ENCODE data around the gene CPNE5. TPM values are rescaled to one million over a fixed set of nuclear protein-coding genes. Genes with fewer than 3 reads are reported as not detected.

Gene CPNE5
- total RNA-seq, 2 experiments from 2014 or later: 0.79 to 0.94 TPM

DNA sequence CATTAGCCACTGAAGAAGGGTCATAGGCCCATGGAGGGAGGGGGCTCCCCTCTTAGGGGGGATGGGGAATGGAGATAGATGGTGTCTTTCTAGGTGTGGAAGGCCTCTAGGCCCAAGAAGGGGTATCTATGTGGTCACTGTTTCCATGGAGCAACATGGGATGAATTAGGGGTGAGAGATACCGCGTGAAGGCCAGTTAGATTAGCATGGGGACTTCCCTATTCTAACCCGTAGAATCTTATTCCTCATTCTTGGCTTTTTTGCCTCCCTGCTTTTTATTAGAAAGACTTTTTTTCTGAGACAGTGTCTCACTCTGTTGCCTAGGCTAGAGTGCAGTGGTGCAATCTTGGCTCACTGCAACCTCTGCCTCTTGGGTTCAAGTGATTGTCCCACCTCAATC, 138.4 kb downstream of the CPNE5 start:
- ATAC-seq (no peak), DNase-seq (no peak)
- CTCF ChIA-PET: interaction anchor here (1.4 kb wide), 1 partner anchor 20 kb away, joined by 3 read pairs; no protein-coding TSS in a partner anchor
- no peaks in the 10 kb centered on the region for H3K9me3 Mint-ChIP-seq (ENCODE audit: low read depth)
- H3K27ac Mint-ChIP-seq: no peak overlapping the region
- peaks cover 2% of the 10 kb centered on the region for H3K36me3 Mint-ChIP-seq
- peaks cover 20% of the 10 kb centered on the region for H3K4me1 Mint-ChIP-seq
- H3K4me3 Mint-ChIP-seq: no peak overlapping the region
- peaks cover 6% of the 10 kb centered on the region for H3K27me3 Mint-ChIP-seq

DNA sequence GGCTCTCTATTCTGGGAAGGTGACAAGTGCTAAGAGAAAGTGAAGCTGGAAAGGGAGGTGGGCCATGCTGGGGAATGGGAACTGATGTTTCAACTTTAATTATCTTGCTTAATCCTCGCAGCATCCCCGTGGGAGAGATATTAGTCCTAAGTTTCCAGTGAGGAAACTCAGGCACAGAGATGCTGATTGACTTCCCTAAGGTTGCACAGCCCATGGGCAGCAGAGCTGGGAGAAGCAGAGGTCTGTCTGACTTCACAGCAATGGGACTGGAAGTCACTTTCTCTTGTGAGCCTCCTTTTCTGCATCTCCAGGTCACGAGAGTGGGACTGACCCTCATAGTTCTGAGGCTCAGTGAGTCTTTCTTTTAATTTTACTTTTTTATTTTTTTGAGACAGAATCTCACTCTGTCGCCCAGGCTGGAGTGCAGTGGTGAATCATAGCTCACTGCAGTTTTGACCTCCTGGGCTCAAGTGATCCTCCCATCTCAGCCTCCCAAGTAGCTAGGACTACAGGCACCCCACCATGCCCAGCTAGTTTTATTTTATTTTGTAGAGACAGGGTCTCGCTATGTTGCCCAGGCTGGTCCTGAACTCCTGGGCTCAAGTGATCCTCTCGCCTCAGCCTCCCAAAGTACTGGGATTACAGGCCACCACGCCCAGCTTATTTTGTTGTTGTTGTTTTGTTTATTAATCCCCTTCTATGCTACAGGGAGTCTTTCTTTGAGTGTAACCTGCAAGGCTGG, 139.0 kb downstream of the CPNE5 start:
- CTCF ChIA-PET: interaction anchor here (1.4 kb wide), 1 partner anchor 20 kb away, joined by 3 read pairs; no protein-coding TSS in a partner anchor

DNA sequence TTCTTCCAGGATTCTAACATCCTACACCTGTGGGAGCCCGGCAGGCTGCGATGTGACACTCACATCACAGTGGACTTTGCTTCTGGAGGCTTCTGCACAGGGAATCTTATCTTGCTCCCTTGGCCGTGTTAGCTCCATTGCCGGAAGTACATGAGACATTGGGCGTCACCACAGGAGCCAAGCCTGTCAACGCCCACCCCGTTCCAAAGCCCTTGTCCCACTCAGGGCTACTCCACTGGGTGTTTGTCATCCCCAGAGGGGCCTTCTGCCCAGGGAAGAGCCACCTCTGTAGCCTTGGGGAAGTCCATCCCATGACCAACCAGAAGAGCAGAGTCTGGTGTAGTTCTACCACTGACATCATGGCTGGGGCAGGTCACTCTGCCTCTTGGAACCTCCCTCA, 139.9 kb downstream of the CPNE5 start:
- ATAC-seq: no peak
- H3K4me3 Mint-ChIP-seq: no peak overlapping the region
- peaks cover 6% of the 10 kb centered on the region for H3K27me3 Mint-ChIP-seq
- H3K27ac Mint-ChIP-seq: no peak overlapping the region
- CTCF ChIA-PET: interaction anchor here (1.4 kb wide), 1 partner anchor 19 kb away, joined by 3 read pairs; no protein-coding TSS in a partner anchor
- DNase-seq: no peak
- no peaks in the 10 kb centered on the region for H3K9me3 Mint-ChIP-seq (ENCODE audit: low read depth)
- peaks cover 2% of the 10 kb centered on the region for H3K36me3 Mint-ChIP-seq
- peaks cover 30% of the 10 kb centered on the region for H3K4me1 Mint-ChIP-seq

More for the DNA sequence above, 139.0 kb downstream of the CPNE5 start:
- ATAC-seq: no peak
- H3K36me3 Mint-ChIP-seq: peaks cover 2% of the 10 kb centered on the region
- DNase-seq: no peak
- no peaks in the 10 kb centered on the region for H3K9me3 Mint-ChIP-seq (ENCODE audit: low read depth)
- peaks cover 25% of the 10 kb centered on the region for H3K4me1 Mint-ChIP-seq
- H3K27ac Mint-ChIP-seq: no peak overlapping the region
- H3K4me3 Mint-ChIP-seq: no peak overlapping the region
- peaks cover 6% of the 10 kb centered on the region for H3K27me3 Mint-ChIP-seq

DNA sequence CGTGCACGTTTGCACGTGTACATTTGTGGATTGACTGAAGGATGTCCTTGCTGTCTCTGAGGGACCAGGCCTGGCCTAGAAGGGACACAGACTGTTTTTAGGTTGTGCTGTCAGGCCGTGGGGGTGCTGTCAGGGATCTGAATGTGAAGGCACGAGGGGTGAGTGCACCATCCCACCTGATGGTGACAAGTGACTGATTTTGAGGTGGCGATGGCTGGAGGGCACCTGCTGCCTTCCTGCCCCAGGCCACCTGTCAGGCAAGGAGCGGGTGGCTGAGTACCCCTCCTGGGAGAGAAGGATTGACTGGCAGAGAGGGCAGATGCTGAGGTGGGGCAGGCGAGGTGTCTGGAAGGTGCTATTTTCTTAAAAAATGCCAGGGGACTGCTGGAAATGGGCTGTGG, 140.4 kb downstream of the CPNE5 start:
- Mint-ChIP-seq H3K4me3 (no peak overlapping the region), H3K27ac (no peak overlapping the region), H3K36me3 (peaks cover 2% of the 10 kb centered on the region), H3K27me3 (peaks cover 5% of the 10 kb centered on the region), H3K4me1 (peaks cover 30% of the 10 kb centered on the region), H3K9me3 (ENCODE audit: low read depth) (no peaks in the 10 kb centered on the region)
- DNase-seq (no peak), ATAC-seq (no peak)
- CTCF ChIA-PET: interaction anchor here (1.7 kb wide), 1 partner anchor 84 kb away, joined by 5 read pairs; no protein-coding TSS in a partner anchor

DNA sequence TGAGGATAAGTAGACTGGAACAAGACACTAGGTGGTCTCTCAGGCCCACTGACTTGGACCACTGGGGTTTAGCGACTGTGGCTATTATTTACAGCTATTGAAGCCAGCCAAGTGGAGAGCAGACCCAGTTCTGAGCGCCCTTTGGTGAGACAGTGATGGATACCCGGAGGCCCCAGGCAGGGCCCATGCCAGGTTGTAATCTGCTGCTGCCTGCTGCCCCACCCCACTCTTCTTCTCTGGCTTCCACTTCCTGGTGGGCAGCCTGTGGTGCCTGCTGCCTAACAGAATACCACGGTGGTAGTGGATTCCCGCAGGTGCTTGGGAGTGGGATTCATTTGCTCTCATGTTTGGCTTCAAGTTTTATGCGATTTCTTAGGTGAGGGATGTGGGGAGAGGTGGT, 141.0 kb downstream of the CPNE5 start:
- H3K4me3 Mint-ChIP-seq: no peak overlapping the region
- CTCF ChIA-PET: interaction anchor here (1.4 to 1.7 kb wide), 2 partner anchors 15 to 83 kb away, joined by 3 to 5 read pairs; no protein-coding TSS in a partner anchor
- peaks cover 2% of the 10 kb centered on the region for H3K36me3 Mint-ChIP-seq
- peaks cover 35% of the 10 kb centered on the region for H3K4me1 Mint-ChIP-seq
- H3K27me3 Mint-ChIP-seq: no peaks in the 10 kb centered on the region
- no peaks in the 10 kb centered on the region for H3K9me3 Mint-ChIP-seq (ENCODE audit: low read depth)
- no peak overlapping the region for H3K27ac Mint-ChIP-seq
- ATAC-seq: no peak
- no peak for DNase-seq

DNA sequence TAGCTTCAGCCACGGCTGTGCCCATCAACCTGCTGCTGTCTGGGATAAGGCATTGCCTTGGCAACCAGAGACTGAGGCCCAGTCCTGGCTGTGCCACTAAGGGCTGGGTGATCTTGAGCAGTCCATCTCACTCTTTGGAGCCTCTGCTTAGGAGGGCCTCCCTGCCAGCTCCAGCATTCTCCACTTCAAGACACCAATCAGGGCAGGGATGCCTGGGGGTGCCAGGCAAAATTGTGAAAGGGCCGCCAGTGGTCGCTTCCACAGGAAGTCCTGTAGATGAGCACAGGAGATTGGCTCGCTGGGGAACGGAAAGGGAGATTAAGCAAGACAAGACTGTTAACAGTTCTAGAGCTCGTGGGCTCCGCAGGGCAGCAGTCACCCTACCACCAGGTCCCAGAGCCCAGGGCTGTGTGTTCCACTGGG, 141.8 kb downstream of the CPNE5 start, which contains the start of gene RAB44:
RAB44 (plus strand) TSS at position 346 of the 423 bp plus-strand sequence. CDS start 6,410 bp downstream, outside the sequence.
- no peak within 1 kb of the TSS for H3K4me3 Mint-ChIP-seq
- DNase-seq (no peak), ATAC-seq (no peak)
- H3K9me3 Mint-ChIP-seq (ENCODE audit: low read depth): no peaks in the 10 kb centered on the region
- CTCF ChIA-PET: interaction anchor here (0.9 to 1.7 kb wide), 4 partner anchors 9 to 82 kb away, joined by 3 to 5 read pairs (median 3); partner anchors contain the start of gene CDKN1A
- H3K27ac Mint-ChIP-seq: no peak within 1 kb of the TSS
- peaks cover 2% of the 10 kb centered on the region for H3K36me3 Mint-ChIP-seq
- H3K27me3 Mint-ChIP-seq: no peaks in the 10 kb centered on the region
- peaks cover 41% of the 10 kb centered on the region for H3K4me1 Mint-ChIP-seq

DNA sequence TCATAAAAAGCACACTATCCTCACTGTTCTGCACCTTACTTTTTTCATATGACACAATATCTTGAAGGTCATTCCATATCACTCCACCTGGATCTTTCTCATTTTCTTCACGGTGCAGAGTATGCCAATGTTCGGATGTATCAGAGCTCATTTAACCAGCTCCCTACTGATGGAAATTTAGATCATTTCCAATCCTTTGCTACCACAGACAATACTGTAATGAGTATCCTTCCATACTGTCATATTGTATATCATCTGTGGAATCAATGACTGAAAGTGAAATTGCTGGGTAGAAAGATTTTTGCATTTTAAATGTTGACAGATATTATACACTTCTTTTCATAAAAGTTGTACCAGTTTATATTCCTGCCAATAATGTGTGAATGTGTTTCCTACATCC, 143.8 kb downstream of the CPNE5 start:
- Mint-ChIP-seq H3K9me3 (ENCODE audit: low read depth) (no peaks in the 10 kb centered on the region), H3K27me3 (no peaks in the 10 kb centered on the region), H3K4me3 (no peak overlapping the region), H3K4me1 (peaks cover 51% of the 10 kb centered on the region), H3K36me3 (peaks cover 2% of the 10 kb centered on the region), H3K27ac (peak overlapping the region; percentile 0)
- no peak for DNase-seq
- peak; percentile 52 for ATAC-seq
- CTCF ChIA-PET: interaction anchor here (0.8 to 1.5 kb wide), 5 partner anchors 11 to 80 kb away, joined by 3 to 6 read pairs (median 3); no protein-coding TSS in a partner anchor

DNA sequence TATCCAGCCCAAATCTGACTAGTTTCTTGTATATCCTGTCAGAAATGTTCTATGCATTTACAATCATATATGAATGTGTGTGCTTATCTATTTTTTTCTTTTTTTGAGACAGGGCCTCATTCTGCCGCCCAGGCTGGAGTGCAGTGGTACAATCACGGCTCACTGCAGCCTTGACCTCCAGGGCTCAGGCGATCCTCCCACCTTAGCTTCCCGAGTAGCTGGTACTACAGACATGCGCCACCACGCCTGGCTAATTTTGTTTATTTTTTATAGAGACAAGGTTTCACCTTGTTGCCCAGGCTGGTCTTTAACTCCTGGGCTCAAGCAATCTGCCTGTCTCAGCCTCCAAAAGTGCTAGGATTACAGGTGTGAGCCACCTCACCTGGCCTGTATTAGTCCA, 144.6 kb downstream of the CPNE5 start:
- no peak overlapping the region for H3K27ac Mint-ChIP-seq
- DNase-seq: no peak
- H3K9me3 Mint-ChIP-seq (ENCODE audit: low read depth): no peaks in the 10 kb centered on the region
- peaks cover 51% of the 10 kb centered on the region for H3K4me1 Mint-ChIP-seq
- peaks cover 2% of the 10 kb centered on the region for H3K36me3 Mint-ChIP-seq
- no peaks in the 10 kb centered on the region for H3K27me3 Mint-ChIP-seq
- CTCF ChIA-PET: interaction anchor here (0.6 to 1.5 kb wide), 5 partner anchors 10 to 185 kb away, joined by 3 to 6 read pairs (median 3); no protein-coding TSS in a partner anchor
- no peak overlapping the region for H3K4me3 Mint-ChIP-seq
- ATAC-seq: no peak

DNA sequence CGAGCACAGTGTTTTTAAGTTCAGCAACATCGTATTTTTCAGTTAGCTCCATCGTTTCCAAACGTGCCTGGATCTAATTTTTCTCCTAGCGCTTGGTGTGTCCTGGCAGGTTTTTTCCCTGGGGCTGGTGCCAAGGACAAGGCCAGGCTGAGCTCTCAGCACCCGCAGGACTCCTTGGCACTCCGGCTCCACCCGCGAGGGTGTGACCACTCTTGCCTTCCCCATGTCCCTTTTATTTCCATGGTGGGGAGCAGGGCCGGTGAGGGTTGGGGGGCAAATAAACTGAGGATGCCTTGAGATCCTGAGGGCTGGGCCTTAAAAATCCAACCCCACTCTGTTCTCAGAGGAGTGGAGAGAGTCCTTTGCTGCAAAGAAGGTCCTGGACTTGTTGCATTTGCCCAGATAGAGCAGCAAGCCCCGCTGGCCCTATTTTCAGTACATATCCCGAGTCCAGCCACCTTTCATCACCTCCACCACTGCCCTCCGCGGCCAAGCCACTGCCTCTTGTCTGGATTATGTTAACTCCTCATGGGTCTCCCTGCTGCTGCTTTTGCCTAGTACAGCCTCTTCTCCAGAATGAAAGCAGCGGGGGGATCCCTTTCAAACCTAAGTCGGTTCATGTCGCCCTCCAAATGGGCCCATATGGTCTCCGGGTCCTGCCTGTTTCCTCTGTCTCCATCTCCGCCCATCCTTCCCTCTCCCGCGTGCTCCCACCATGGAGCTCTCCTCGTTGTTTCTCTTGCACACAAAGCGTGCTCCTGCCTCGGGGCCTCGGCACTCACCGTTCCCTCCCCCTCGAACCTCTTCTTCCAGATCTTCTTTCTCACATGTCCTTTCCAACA, 146.2 kb downstream of the CPNE5 start:
- Mint-ChIP-seq H3K9me3 (ENCODE audit: low read depth) (no peaks in the 10 kb centered on the region), H3K36me3 (peaks cover 2% of the 10 kb centered on the region), H3K27me3 (no peaks in the 10 kb centered on the region), H3K4me1 (peaks cover 51% of the 10 kb centered on the region), H3K4me3 (no peak overlapping the region), H3K27ac (peak overlapping the region; percentile 77)
- DNase-seq: no peak
- CTCF ChIA-PET: interaction anchor here (1.2 to 1.8 kb wide), 5 partner anchors 12 to 77 kb away, joined by 4 to 9 read pairs (median 5); partner anchors contain the start of gene CDKN1A
- no peak for ATAC-seq

DNA sequence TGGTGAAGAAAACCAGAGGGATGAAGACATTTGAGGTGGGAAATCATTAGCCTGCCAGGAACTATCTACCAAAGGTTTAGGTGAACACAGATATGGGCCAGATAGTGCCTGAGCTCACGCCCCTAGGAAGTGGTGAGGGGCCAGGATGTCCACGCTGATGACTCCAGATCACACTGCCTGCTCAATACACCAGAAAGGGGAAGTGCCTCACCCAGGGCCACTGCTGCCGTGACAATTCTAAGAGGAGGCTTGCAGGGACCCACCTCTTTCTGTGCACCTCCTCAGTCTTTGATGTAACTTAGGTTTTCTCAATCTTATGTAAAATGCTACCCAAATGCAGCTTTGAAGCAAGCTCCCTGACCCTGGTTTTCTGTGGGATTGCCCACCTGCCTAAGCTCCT, 147.0 kb downstream of the CPNE5 start:
- peak; percentile 88 for ATAC-seq
- DNase-seq: peak; percentile 84
- Mint-ChIP-seq H3K4me1 (peaks cover 51% of the 10 kb centered on the region), H3K27ac (peak overlapping the region; percentile 77), H3K9me3 (ENCODE audit: low read depth) (no peaks in the 10 kb centered on the region), H3K27me3 (no peaks in the 10 kb centered on the region), H3K4me3 (no peak overlapping the region), H3K36me3 (peaks cover 2% of the 10 kb centered on the region)
- CTCF ChIA-PET: interaction anchor here (1.2 to 1.8 kb wide), 6 partner anchors 11 to 159 kb away, joined by 4 to 9 read pairs (median 5); partner anchors contain the start of gene CDKN1A

DNA sequence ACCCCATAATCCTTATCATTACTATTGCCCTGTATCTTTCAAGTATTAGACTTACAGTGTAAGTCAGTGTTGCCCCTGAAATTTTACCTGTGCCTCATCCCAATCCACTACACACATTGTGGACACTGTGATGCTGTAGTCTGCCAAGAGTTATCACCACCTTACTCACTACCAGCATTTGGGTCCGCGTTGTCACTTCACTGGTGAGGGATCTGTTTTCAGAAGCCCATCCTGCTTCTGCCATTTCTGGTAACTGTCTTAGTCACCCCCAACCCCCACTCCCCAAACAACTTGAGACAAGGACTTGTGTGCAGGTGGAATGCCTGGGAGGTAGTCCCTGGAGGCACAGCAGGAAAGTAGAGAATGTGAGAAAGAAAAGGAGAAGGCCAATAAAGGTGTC, 147.6 kb downstream of the CPNE5 start:
- H3K4me3 Mint-ChIP-seq: no peak overlapping the region
- ATAC-seq (no peak), DNase-seq (no peak)
- CTCF ChIA-PET: interaction anchor here (1.0 to 1.8 kb wide), 6 partner anchors 10 to 159 kb away, joined by 3 to 5 read pairs (median 4); partner anchors contain the start of gene CDKN1A
- no peaks in the 10 kb centered on the region for H3K9me3 Mint-ChIP-seq (ENCODE audit: low read depth)
- peaks cover 5% of the 10 kb centered on the region for H3K36me3 Mint-ChIP-seq
- H3K27me3 Mint-ChIP-seq: no peaks in the 10 kb centered on the region
- peak overlapping the region; percentile 77 for H3K27ac Mint-ChIP-seq
- peaks cover 46% of the 10 kb centered on the region for H3K4me1 Mint-ChIP-seq

DNA sequence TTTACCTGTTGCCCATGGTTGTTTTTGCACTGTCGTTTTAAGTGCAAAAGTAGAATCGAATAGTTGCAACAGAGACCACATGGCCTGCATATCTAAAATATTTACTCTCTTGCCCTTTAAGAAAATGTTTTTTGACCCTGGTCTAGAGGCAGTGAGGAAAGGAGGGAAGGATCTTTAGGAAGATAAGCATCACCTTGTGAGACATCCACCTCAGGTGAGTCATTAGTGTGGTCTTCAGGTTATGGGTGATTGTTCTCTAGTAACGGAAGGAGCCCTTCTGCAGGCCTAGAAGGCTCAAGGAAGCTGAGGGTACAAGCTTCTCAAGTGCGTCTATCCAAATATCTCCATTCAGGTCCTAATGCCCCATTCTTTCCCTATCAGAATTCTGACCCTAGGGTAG, 148.2 kb downstream of the CPNE5 start:
- ATAC-seq (no peak), DNase-seq (no peak)
- Mint-ChIP-seq H3K27me3 (no peaks in the 10 kb centered on the region), H3K27ac (no peak overlapping the region), H3K36me3 (peaks cover 8% of the 10 kb centered on the region), H3K4me3 (no peak overlapping the region), H3K4me1 (peaks cover 41% of the 10 kb centered on the region), H3K9me3 (ENCODE audit: low read depth) (no peaks in the 10 kb centered on the region)
- CTCF ChIA-PET: interaction anchor here (1.0 to 1.4 kb wide), 6 partner anchors 9 to 160 kb away, joined by 3 to 8 read pairs (median 4); no protein-coding TSS in a partner anchor
